Neural progenitor cell (in vitro differentiated cells): ENCODE data around the gene IL1RAPL1. TPM values are rescaled to one million over a fixed set of nuclear protein-coding genes. Genes with fewer than 3 reads are reported as not detected.

Experiments used
- DNase-seq: peaks from one replicate; pipeline ENCODE4 v3.0.0-alpha.2; 2016; ENCODE audit warnings: low spot score
- H2AFZ ChIP-seq: fragments of 200-600 bp; sonication (generic); replicated peaks from 2 replicates; pipeline ENCODE4 v1.6.1; 2016; ENCODE audit warnings: antibody characterized with exemption
- H3F3A ChIP-seq: fragments of 200-600 bp; sonication (generic); 2 replicates; pipeline ENCODE4 v1.6.1; 2016; ENCODE audit warnings: antibody characterized with exemption, low read depth
- H3K27ac ChIP-seq: fragments of 200-600 bp; sonication (generic); 2 replicates; pipeline ENCODE4 v1.5.1; 2016; ENCODE audit warnings: mild to moderate bottlenecking
- H3K27me3 ChIP-seq: fragments of 200-600 bp; sonication (generic); 2 replicates; pipeline ENCODE4 v1.6.1; 2016; ENCODE audit warnings: mild to moderate bottlenecking, moderate library complexity
- H3K36me3 ChIP-seq: fragments of 200-600 bp; sonication (generic); 2 replicates; pipeline ENCODE4 v1.5.1; 2016
- H3K4me1 ChIP-seq: fragments of 200-600 bp; sonication (generic); 2 replicates; pipeline ENCODE4 v1.6.1; 2016; ENCODE audit warnings: mixed run types
- H3K4me2 ChIP-seq: fragments of 200-600 bp; sonication (generic); 2 replicates; pipeline ENCODE4 v1.6.1; 2016
- H3K4me3 ChIP-seq: fragments of 200-600 bp; sonication (generic); 2 replicates; pipeline ENCODE4 v1.5.1; 2016
- H3K79me2 ChIP-seq: fragments of 200-600 bp; sonication (generic); 2 replicates; pipeline ENCODE4 v1.6.1; 2016; ENCODE audit warnings: low read depth
- H3K9ac ChIP-seq: fragments of 200-600 bp; sonication (generic); 2 replicates; pipeline ENCODE4 v1.6.1; 2016
- H3K9me3 ChIP-seq: fragments of 200-600 bp; sonication (generic); 2 replicates; pipeline ENCODE4 v1.5.1; 2016; ENCODE audit warnings: low read depth
- H4K20me1 ChIP-seq: fragments of 200-600 bp; sonication (generic); 2 replicates; pipeline ENCODE4 v1.6.1; 2016; ENCODE audit warnings: low read depth
- H3K27ac Mint-ChIP-seq: 3 replicates; pipeline ENCODE4 v1.8.0; 2021; ENCODE audit warnings: mixed read lengths
- H3K27me3 Mint-ChIP-seq: 2 replicates; pipeline ENCODE4 v1.8.0; 2022; ENCODE audit warnings: low read depth, mild to moderate bottlenecking, inconsistent platforms, moderate library complexity, mixed read lengths; ENCODE audit not compliant: insufficient read depth
- H3K36me3 Mint-ChIP-seq: 3 replicates; pipeline ENCODE4 v1.8.0; 2021; ENCODE audit warnings: mixed read lengths
- H3K4me1 Mint-ChIP-seq: 3 replicates; pipeline ENCODE4 v1.8.0; 2021; ENCODE audit warnings: mixed read lengths
- H3K4me3 Mint-ChIP-seq: 3 replicates; pipeline ENCODE4 v1.8.0; 2021; ENCODE audit warnings: mild to moderate bottlenecking, moderate library complexity, mixed read lengths
- H3K9me3 Mint-ChIP-seq: 3 replicates; pipeline ENCODE4 v1.8.0; 2020; ENCODE audit warnings: mixed read lengths
- CTCF ChIP-seq: fragments of 200-600 bp; sonication (generic); IDR thresholded peaks from 2 replicates; pipeline ENCODE4 v1.5.1; 2017; ENCODE audit warnings: antibody characterized with exemption, mild to moderate bottlenecking
- EZH2 ChIP-seq: fragments of 200-600 bp; sonication (generic); IDR thresholded peaks from 2 replicates; pipeline ENCODE4 v1.6.1; 2017; ENCODE audit warnings: antibody characterized with exemption, mild to moderate bottlenecking, moderate library complexity
- EZH2phosphoT487 ChIP-seq: fragments of 200-600 bp; sonication (generic); IDR thresholded peaks from 2 replicates; pipeline ENCODE4 v1.6.1; 2017; ENCODE audit warnings: antibody characterized with exemption
- total RNA-seq: library from RNA; depleted of rRNA; stranded (reverse); fragments of >200 nt; gene quantifications from 2 replicates; pipeline ENCODE4 v1.2.3, GENCODE V29; 2015; ENCODE audit warnings: low replicate concordance

The IL1RAPL1 gene
- total RNA-seq, 1 donor from 2014 or later: 13.4 TPM

- Histone ChIP-seq H3K9me3 (peaks cover 3% of the 10 kb centered on the region), H3K79me2 (no peaks in the 10 kb centered on the region), H3F3A (no peaks in the 10 kb centered on the region), H4K20me1 (no peaks in the 10 kb centered on the region), H3K27me3 (no peaks in the 10 kb centered on the region), H3K9ac (no peak overlapping the region), H3K4me2 (no peak overlapping the region), H3K4me1 (no peaks in the 10 kb centered on the region), H3K36me3 (no peaks in the 10 kb centered on the region), H2AFZ (no peak overlapping the region), H3K4me3 (no peak overlapping the region), H3K27ac (no peak overlapping the region)
- Mint-ChIP-seq H3K36me3 (no peaks in the 10 kb centered on the region), H3K9me3 (no peaks in the 10 kb centered on the region), H3K27ac (no peak overlapping the region), H3K27me3 (no peaks in the 10 kb centered on the region), H3K4me1 (no peaks in the 10 kb centered on the region), H3K4me3 (no peak overlapping the region)
- TF ChIP-seq EZH2: no peak
- no peak for TF ChIP-seq CTCF
- no peak for TF ChIP-seq EZH2phosphoT487
- no peak for DNase-seq
These were observed 1225.9 kb downstream of the IL1RAPL1 start for GRCh38 chrX:29813174-29813573.

- H3K9ac ChIP-seq: no peak overlapping the region
- no peak for DNase-seq
- H3F3A ChIP-seq: no peaks in the 10 kb centered on the region
- no peaks in the 10 kb centered on the region for H3K36me3 Mint-ChIP-seq
- H3K27me3 ChIP-seq: no peaks in the 10 kb centered on the region
- H3K4me3 ChIP-seq: no peak overlapping the region
- no peak overlapping the region for H3K4me3 Mint-ChIP-seq
- no peak overlapping the region for H3K4me2 ChIP-seq
- H3K9me3 Mint-ChIP-seq: no peaks in the 10 kb centered on the region
- no peaks in the 10 kb centered on the region for H3K27me3 Mint-ChIP-seq
- H3K27ac ChIP-seq: no peak overlapping the region
- H4K20me1 ChIP-seq: no peaks in the 10 kb centered on the region
- no peaks in the 10 kb centered on the region for H3K4me1 Mint-ChIP-seq
- peaks cover 4% of the 10 kb centered on the region for H3K9me3 ChIP-seq
- no peak overlapping the region for H2AFZ ChIP-seq
- no peaks in the 10 kb centered on the region for H3K79me2 ChIP-seq
- no peak for TF ChIP-seq EZH2phosphoT487
- TF ChIP-seq EZH2: no peak
- no peak for TF ChIP-seq CTCF
- no peaks in the 10 kb centered on the region for H3K36me3 ChIP-seq
- no peak overlapping the region for H3K27ac Mint-ChIP-seq
- H3K4me1 ChIP-seq: no peaks in the 10 kb centered on the region
These were observed 1237.1 kb downstream of the IL1RAPL1 start for GRCh38 chrX:29824176-29824906.

GRCh38 chrX:29826742-29827141 is 1239.5 kb downstream of the IL1RAPL1 start:
- no peaks in the 10 kb centered on the region for H3K36me3 Mint-ChIP-seq
- H3K9ac ChIP-seq: no peak overlapping the region
- no peaks in the 10 kb centered on the region for H3K27me3 ChIP-seq
- no peak for DNase-seq
- no peak for TF ChIP-seq EZH2
- no peak for TF ChIP-seq CTCF
- TF ChIP-seq EZH2phosphoT487: no peak
- no peaks in the 10 kb centered on the region for H3F3A ChIP-seq
- H4K20me1 ChIP-seq: no peaks in the 10 kb centered on the region
- H3K9me3 Mint-ChIP-seq: no peaks in the 10 kb centered on the region
- H3K4me3 Mint-ChIP-seq: no peak overlapping the region
- no peak overlapping the region for H3K4me3 ChIP-seq
- no peak overlapping the region for H3K27ac Mint-ChIP-seq
- H3K36me3 ChIP-seq: no peaks in the 10 kb centered on the region
- no peaks in the 10 kb centered on the region for H3K27me3 Mint-ChIP-seq
- H3K79me2 ChIP-seq: no peaks in the 10 kb centered on the region
- H3K9me3 ChIP-seq: peaks cover 4% of the 10 kb centered on the region
- H2AFZ ChIP-seq: no peak overlapping the region
- H3K4me1 ChIP-seq: no peaks in the 10 kb centered on the region
- no peaks in the 10 kb centered on the region for H3K4me1 Mint-ChIP-seq
- H3K4me2 ChIP-seq: no peak overlapping the region
- H3K27ac ChIP-seq: no peak overlapping the region
